ENCODE results near the gene MSANTD1. TPM values are rescaled to one million over a fixed set of nuclear protein-coding genes. Genes with fewer than 3 reads are reported as not detected.

Gene MSANTD1
- total and polyA plus RNA-seq, 2 donors (not counting 1 experiment from before 2014, with no cell fraction given) = 0.78 to 5.5 TPM

DNA sequence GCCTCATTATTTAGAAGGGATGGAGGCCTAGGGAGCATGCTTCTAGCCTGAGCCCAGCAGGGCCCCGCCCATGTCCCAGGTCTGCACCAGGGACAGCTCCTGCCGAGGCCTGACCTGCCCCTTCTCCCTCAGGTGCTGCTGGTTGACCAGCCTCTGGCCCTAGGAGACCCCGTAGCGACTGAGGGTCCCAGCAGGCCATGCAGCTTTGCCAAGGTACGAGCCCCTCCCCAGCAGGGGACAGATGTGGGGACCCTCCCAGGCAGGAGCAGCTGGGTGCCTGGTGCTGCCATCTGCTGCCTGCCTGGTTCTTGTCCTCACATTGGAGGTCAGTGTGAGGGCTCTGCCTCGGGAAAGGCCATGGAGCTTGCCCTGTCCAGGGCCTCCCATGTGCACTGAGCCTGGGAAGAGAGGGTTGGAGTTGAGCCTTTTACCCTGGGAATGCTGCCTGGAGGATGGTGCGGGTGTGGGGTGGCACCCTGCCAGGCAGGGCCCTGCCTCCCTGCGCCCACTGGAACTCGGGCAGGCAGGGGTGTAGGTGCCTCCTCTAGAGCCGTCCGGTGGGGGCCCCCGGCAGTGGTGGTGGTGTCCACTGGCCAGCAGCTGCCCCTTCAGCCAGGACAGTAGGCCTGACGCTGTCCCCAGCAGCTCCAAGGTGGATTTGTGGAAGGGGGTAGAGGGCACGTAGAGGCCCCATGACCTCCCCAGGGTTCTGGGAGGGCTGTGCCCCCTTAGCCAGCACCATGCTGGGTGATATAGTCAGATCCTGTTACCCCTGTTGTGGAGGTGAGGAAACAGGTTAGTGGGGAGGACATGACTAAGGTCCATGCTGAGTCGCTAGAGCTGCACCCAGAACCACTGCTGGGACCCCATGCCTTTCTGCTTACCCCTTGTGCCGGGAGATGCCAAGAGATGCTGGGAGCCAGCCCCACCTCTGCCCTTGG lies 2.2 kb upstream of the MSANTD1 start:
- Histone ChIP-seq H3K36me3 (replicated peaks in 1 of 2; ENCODE audit: control extremely low read depth in 1 of 2, control insufficient read depth in 1 of 2, extremely low read depth in 1 of 2, insufficient read depth in 2 of 2, low read length in 1 of 2) (peaks cover 0 to 5% of the 10 kb centered on the region in 2 experiments), H3K9me3 (ENCODE audit: control extremely low read depth in 1 of 3, control insufficient read depth in 2 of 3, insufficient read depth in 1 of 3, low read length in 2 of 3) (no peaks in the 10 kb centered on the region), H3K27me3 (replicated peaks in 1 of 4; ENCODE audit: control extremely low read depth in 1 of 4, control insufficient read depth in 3 of 4, insufficient read depth in 4 of 4, low read length in 3 of 4) (no peaks in the 10 kb centered on the region), H3K4me2 (replicated peaks; ENCODE audit: low read depth, low read length, poor library complexity, severe bottlenecking) (no peak overlapping the region), H3K79me2 (ENCODE audit: control insufficient read depth, insufficient read depth, low read length) (no peaks in the 10 kb centered on the region), H2AFZ (ENCODE audit: insufficient read depth, low read depth, low read length, poor library complexity, severe bottlenecking) (no peak overlapping the region), H3K4me1 (ENCODE audit: control insufficient read depth in 2 of 2, insufficient read depth in 2 of 2, low read length in 2 of 2) (no peaks in the 10 kb centered on the region), H3K4me3 (ENCODE audit: control extremely low read depth in 1 of 5, extremely low read depth in 1 of 5, insufficient read depth in 1 of 5, low read depth in 2 of 5, low read length in 4 of 5) (no peak overlapping the region), H3K9ac (ENCODE audit: low read length) (no peak overlapping the region), H4K20me1 (ENCODE audit: control insufficient read depth, insufficient read depth, low read length, poor library complexity, severe bottlenecking) (no peaks in the 10 kb centered on the region), H3K27ac (ENCODE audit: low read length in 2 of 2) (no peak overlapping the region)
- intact Hi-C loops (cut with micrococcal nuclease) = no loop called here
- no peaks in the 10 kb centered on the region for H3K9me3 Mint-ChIP-seq (ENCODE audit: insufficient read depth)
- 86% methylated on average over 15 of the region's 16 CpGs for WGBS (ENCODE audit: insufficient coverage)
- ATAC-seq (ENCODE audit: low read depth) = no peak
- H3K27ac Mint-ChIP-seq = peak overlapping the region; percentile 15
- no peaks in the 10 kb centered on the region for H3K27me3 Mint-ChIP-seq
- no peak for DNase-seq
- ChIA-PET POLR2A (no interaction called here), CTCF (no interaction called here)
- no peak overlapping the region for H3K4me3 Mint-ChIP-seq
- TF ChIP-seq, protein P1, sequence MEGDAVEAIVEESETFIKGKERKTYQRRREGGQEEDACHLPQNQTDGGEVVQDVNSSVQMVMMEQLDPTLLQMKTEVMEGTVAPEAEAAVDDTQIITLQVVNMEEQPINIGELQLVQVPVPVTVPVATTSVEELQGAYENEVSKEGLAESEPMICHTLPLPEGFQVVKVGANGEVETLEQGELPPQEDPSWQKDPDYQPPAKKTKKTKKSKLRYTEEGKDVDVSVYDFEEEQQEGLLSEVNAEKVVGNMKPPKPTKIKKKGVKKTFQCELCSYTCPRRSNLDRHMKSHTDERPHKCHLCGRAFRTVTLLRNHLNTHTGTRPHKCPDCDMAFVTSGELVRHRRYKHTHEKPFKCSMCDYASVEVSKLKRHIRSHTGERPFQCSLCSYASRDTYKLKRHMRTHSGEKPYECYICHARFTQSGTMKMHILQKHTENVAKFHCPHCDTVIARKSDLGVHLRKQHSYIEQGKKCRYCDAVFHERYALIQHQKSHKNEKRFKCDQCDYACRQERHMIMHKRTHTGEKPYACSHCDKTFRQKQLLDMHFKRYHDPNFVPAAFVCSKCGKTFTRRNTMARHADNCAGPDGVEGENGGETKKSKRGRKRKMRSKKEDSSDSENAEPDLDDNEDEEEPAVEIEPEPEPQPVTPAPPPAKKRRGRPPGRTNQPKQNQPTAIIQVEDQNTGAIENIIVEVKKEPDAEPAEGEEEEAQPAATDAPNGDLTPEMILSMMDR (IDR thresholded peaks at IDR 0.05) = no peak
- TF ChIP-seq EZH2 (IDR thresholded peaks at IDR 0.05; ENCODE audit: borderline replicate concordance, insufficient read depth, low read depth, low read length, poor library complexity, severe bottlenecking) = no peak
- peaks cover 1% of the 10 kb centered on the region for H3K4me1 Mint-ChIP-seq

Measured in B cell (primary cell).